ENCODE data around the gene ANKRD63. TPM values are rescaled to one million over a fixed set of nuclear protein-coding genes. Genes with fewer than 3 reads are reported as not detected.

ANKRD63 gene
- total RNA-seq, 1 donor from 2014 or later, result not detected

GRCh38 chr15:40297356-40297755 lies 14.5 kb upstream of the ANKRD63 start:
- H3K27ac ChIP-seq (ENCODE audit: low read depth, low read length), result no peak overlapping the region
- peaks cover 3 to 10% (median 5%) of the 10 kb centered on the region in 3 donors for H3K4me1 ChIP-seq (ENCODE audit: control insufficient read depth in 3 of 3, insufficient read depth in 3 of 3, low read length in 3 of 3)
- no peak overlapping the region for H3K9ac ChIP-seq (ENCODE audit: low read depth in 1 of 3, low read length in 3 of 3)
- no peak overlapping the region for H3K4me3 ChIP-seq (ENCODE audit: low read length in 3 of 3)
- H3K27me3 ChIP-seq (ENCODE audit: control insufficient read depth in 3 of 3, insufficient read depth in 3 of 3, low read length in 3 of 3), result peaks cover under 1 to 7% (median 5%) of the 10 kb centered on the region in 3 donors
- H3K36me3 ChIP-seq (ENCODE audit: control insufficient read depth in 3 of 3, insufficient read depth in 3 of 3, low read length in 3 of 3), result peaks cover 0 to 4% (median 0%) of the 10 kb centered on the region in 3 donors
- H3K9me3 ChIP-seq (ENCODE audit: control insufficient read depth in 3 of 3, low read length in 3 of 3), result peaks cover 0 to 5% (median 0%) of the 10 kb centered on the region in 3 donors

- Histone ChIP-seq H3K9ac (ENCODE audit: low read depth in 1 of 3, low read length in 3 of 3) (no peak overlapping the region), H3K36me3 (ENCODE audit: control insufficient read depth in 3 of 3, insufficient read depth in 3 of 3, low read length in 3 of 3) (peaks cover 0 to 4% (median 0%) of the 10 kb centered on the region in 3 donors), H3K4me3 (ENCODE audit: low read length in 3 of 3) (no peak overlapping the region), H3K27me3 (ENCODE audit: control insufficient read depth in 3 of 3, insufficient read depth in 3 of 3, low read length in 3 of 3) (peaks cover 7 to 11% (median 11%) of the 10 kb centered on the region in 3 donors), H3K9me3 (ENCODE audit: control insufficient read depth in 3 of 3, low read length in 3 of 3) (peaks cover 0 to 5% (median 0%) of the 10 kb centered on the region in 3 donors), H3K4me1 (ENCODE audit: control insufficient read depth in 3 of 3, insufficient read depth in 3 of 3, low read length in 3 of 3) (peaks cover 3 to 10% (median 5%) of the 10 kb centered on the region in 3 donors), H3K27ac (ENCODE audit: low read depth, low read length) (no peak overlapping the region)
Measured at GRCh38 chr15:40296561-40297230, 13.8 kb upstream of the ANKRD63 start.

DNA sequence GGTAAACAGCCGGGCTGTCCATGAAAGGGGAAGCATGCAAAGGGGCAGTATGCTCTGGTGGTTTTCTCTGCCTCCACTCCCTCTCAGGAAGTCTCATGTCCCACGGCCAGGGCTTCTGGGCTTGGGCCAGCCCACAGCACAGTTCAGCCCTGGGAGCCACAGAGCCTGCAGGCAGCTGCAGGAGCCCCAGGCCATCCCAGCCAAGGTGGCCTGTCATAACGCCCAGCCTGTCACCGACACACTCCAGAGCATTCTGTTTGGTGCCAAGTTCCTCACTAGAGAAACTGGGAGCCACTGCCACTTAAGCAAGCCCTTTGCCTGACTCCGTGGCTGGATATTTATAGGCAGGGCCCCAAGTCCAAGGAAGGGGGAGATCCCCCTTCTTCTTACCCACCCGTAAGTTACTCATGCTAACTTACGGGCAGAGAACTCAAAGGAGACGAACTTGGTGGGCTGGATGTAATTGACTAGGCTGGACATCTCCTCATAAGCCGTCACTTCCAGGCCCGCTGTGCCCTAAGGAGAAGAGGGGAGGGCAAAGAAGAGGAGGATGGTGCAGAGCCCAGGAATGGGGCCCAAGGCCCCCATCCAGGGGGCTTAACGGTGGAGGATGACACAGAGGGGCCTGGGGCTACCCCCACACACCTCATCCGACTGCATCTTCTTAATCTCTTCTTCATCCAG lies 13.2 kb upstream of the ANKRD63 start:
- Histone ChIP-seq H3K4me1 (ENCODE audit: control insufficient read depth in 3 of 3, insufficient read depth in 3 of 3, low read length in 3 of 3) (peaks cover 6 to 10% (median 7%) of the 10 kb centered on the region in 3 donors), H3K27me3 (ENCODE audit: control insufficient read depth in 3 of 3, insufficient read depth in 3 of 3, low read length in 3 of 3) (peaks cover 9 to 12% (median 11%) of the 10 kb centered on the region in 3 donors), H3K27ac (ENCODE audit: low read depth, low read length) (no peak overlapping the region), H3K36me3 (ENCODE audit: control insufficient read depth in 3 of 3, insufficient read depth in 3 of 3, low read length in 3 of 3) (peaks cover 0 to 4% (median 0%) of the 10 kb centered on the region in 3 donors), H3K9me3 (ENCODE audit: control insufficient read depth in 3 of 3, low read length in 3 of 3) (peaks cover 0 to 5% (median 0%) of the 10 kb centered on the region in 3 donors), H3K9ac (ENCODE audit: low read depth in 1 of 3, low read length in 3 of 3) (peak overlapping the region in 1 of 3 donors; percentile 25), H3K4me3 (ENCODE audit: low read length in 3 of 3) (no peak overlapping the region)

- no peak overlapping the region for H3K27ac ChIP-seq (ENCODE audit: low read depth, low read length)
- H3K27me3 ChIP-seq (ENCODE audit: control insufficient read depth in 3 of 3, insufficient read depth in 3 of 3, low read length in 3 of 3), result peaks cover 11 to 15% (median 12%) of the 10 kb centered on the region in 3 donors
- H3K9ac ChIP-seq (ENCODE audit: low read depth in 1 of 3, low read length in 3 of 3), result peak overlapping the region in 1 of 3 donors; percentile 25
- peaks cover 0 to 5% (median 0%) of the 10 kb centered on the region in 3 donors for H3K9me3 ChIP-seq (ENCODE audit: control insufficient read depth in 3 of 3, low read length in 3 of 3)
- peaks cover 7 to 13% (median 9%) of the 10 kb centered on the region in 3 donors for H3K4me1 ChIP-seq (ENCODE audit: control insufficient read depth in 3 of 3, insufficient read depth in 3 of 3, low read length in 3 of 3)
- H3K36me3 ChIP-seq (ENCODE audit: control insufficient read depth in 3 of 3, insufficient read depth in 3 of 3, low read length in 3 of 3), result peaks cover 0 to 4% (median 0%) of the 10 kb centered on the region in 3 donors
- no peak overlapping the region for H3K4me3 ChIP-seq (ENCODE audit: low read length in 3 of 3)
Measured at GRCh38 chr15:40295297-40295696, 12.4 kb upstream of the ANKRD63 start.

- peaks cover 0 to 4% (median 0%) of the 10 kb centered on the region in 3 donors for H3K36me3 ChIP-seq (ENCODE audit: control insufficient read depth in 3 of 3, insufficient read depth in 3 of 3, low read length in 3 of 3)
- H3K9ac ChIP-seq (ENCODE audit: low read depth in 1 of 3, low read length in 3 of 3), result no peak overlapping the region
- no peak overlapping the region for H3K4me3 ChIP-seq (ENCODE audit: low read length in 3 of 3)
- peaks cover 11 to 25% (median 12%) of the 10 kb centered on the region in 3 donors for H3K27me3 ChIP-seq (ENCODE audit: control insufficient read depth in 3 of 3, insufficient read depth in 3 of 3, low read length in 3 of 3)
- H3K27ac ChIP-seq (ENCODE audit: low read depth, low read length), result no peak overlapping the region
- H3K4me1 ChIP-seq (ENCODE audit: control insufficient read depth in 3 of 3, insufficient read depth in 3 of 3, low read length in 3 of 3), result peaks cover 7 to 13% (median 12%) of the 10 kb centered on the region in 3 donors
- peaks cover 0 to 3% (median 0%) of the 10 kb centered on the region in 3 donors for H3K9me3 ChIP-seq (ENCODE audit: control insufficient read depth in 3 of 3, low read length in 3 of 3)
Measured at GRCh38 chr15:40293905-40294895, 11.3 kb upstream of the ANKRD63 start.

DNA sequence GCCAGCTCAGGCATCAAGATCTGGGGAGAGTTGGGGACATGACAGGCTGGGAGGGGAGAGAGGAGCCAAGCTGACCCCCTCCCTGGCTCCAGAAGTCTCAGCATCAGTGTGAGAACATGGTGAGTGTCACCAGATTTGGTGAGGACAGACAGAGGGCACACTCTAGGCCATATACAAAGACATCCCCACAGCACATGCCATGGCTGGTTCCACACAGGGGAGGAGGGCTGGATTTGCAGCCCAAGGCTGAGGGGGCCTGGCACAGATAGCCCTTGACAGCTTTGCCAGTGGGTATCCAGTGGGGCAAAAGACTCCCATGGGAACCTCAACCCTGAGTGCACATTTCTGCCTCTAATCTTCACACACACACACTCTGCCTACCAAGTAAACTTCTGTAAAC lies 10.1 kb upstream of the ANKRD63 start:
- Histone ChIP-seq H3K36me3 (ENCODE audit: control insufficient read depth in 3 of 3, insufficient read depth in 3 of 3, low read length in 3 of 3) (no peaks in the 10 kb centered on the region), H3K4me1 (ENCODE audit: control insufficient read depth in 3 of 3, insufficient read depth in 3 of 3, low read length in 3 of 3) (peaks cover 7 to 14% (median 14%) of the 10 kb centered on the region in 3 donors), H3K27me3 (ENCODE audit: control insufficient read depth in 3 of 3, insufficient read depth in 3 of 3, low read length in 3 of 3) (peaks cover 11 to 25% (median 12%) of the 10 kb centered on the region in 3 donors), H3K4me3 (ENCODE audit: low read length in 3 of 3) (no peak overlapping the region), H3K27ac (ENCODE audit: low read depth, low read length) (no peak overlapping the region), H3K9ac (ENCODE audit: low read depth in 1 of 3, low read length in 3 of 3) (no peak overlapping the region), H3K9me3 (ENCODE audit: control insufficient read depth in 3 of 3, low read length in 3 of 3) (no peaks in the 10 kb centered on the region)

DNA sequence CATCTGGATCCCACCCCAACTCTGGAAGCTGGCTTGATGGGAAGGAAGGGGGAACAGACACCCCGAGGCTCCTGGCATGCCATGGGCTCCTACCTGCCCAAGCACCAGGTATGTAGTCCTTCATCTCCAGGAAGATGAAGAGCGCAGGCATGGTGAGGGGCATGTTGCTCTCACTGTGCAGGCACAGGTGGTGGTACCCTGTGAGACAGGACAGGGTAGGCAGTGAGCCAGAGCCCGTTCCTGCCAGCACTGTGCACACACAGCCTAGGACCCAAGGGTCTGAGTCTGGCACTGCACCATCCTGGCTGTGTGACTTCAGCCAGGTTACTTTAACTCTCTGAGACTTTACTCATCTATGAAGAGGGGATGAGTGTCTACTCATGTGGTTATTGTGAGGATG lies 9.4 kb upstream of the ANKRD63 start:
- Histone ChIP-seq H3K27me3 (ENCODE audit: control insufficient read depth in 3 of 3, insufficient read depth in 3 of 3, low read length in 3 of 3) (peaks cover 11 to 25% (median 12%) of the 10 kb centered on the region in 3 donors), H3K9ac (ENCODE audit: low read depth in 1 of 3, low read length in 3 of 3) (no peak overlapping the region), H3K4me3 (ENCODE audit: low read length in 3 of 3) (no peak overlapping the region), H3K9me3 (ENCODE audit: control insufficient read depth in 3 of 3, low read length in 3 of 3) (no peaks in the 10 kb centered on the region), H3K36me3 (ENCODE audit: control insufficient read depth in 3 of 3, insufficient read depth in 3 of 3, low read length in 3 of 3) (no peaks in the 10 kb centered on the region), H3K4me1 (ENCODE audit: control insufficient read depth in 3 of 3, insufficient read depth in 3 of 3, low read length in 3 of 3) (peaks cover 13 to 20% (median 17%) of the 10 kb centered on the region in 3 donors), H3K27ac (ENCODE audit: low read depth, low read length) (no peak overlapping the region)

- H3K9ac ChIP-seq (ENCODE audit: low read depth in 1 of 3, low read length in 3 of 3), result peak overlapping the region in 1 of 3 donors; percentile 8
- H3K9me3 ChIP-seq (ENCODE audit: control insufficient read depth in 3 of 3, low read length in 3 of 3), result no peaks in the 10 kb centered on the region
- H3K27me3 ChIP-seq (ENCODE audit: control insufficient read depth in 3 of 3, insufficient read depth in 3 of 3, low read length in 3 of 3), result peaks cover 11 to 25% (median 12%) of the 10 kb centered on the region in 3 donors
- H3K4me1 ChIP-seq (ENCODE audit: control insufficient read depth in 3 of 3, insufficient read depth in 3 of 3, low read length in 3 of 3), result peaks cover 16 to 26% (median 18%) of the 10 kb centered on the region in 3 donors
- H3K27ac ChIP-seq (ENCODE audit: low read depth, low read length), result no peak overlapping the region
- H3K4me3 ChIP-seq (ENCODE audit: low read length in 3 of 3), result peak overlapping the region in 2 of 3 donors; percentile 52 to 54
- H3K36me3 ChIP-seq (ENCODE audit: control insufficient read depth in 3 of 3, insufficient read depth in 3 of 3, low read length in 3 of 3), result no peaks in the 10 kb centered on the region
Measured at GRCh38 chr15:40290918-40291574, 8.2 kb upstream of the ANKRD63 start.

DNA sequence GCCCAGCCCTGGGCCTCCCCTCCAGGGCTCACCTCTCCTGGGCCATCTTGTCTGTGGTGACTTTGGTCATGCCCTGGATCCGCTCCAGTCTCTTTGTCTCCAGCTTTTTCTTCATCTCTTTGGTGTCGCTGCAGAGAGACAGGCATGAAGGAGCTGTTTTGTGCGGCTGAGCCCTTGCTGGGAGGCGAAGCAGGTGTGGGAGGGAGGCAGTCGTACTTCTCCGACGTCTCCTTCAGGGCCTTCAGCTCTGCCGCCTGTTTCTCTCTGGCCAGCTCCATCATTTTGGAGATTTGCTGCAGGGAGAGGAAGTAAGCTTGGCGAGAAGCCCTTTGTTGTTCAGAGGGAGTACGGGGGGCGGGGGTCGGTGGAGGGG lies 7.7 kb upstream of the ANKRD63 start:
- H3K4me1 ChIP-seq (ENCODE audit: control insufficient read depth in 3 of 3, insufficient read depth in 3 of 3, low read length in 3 of 3), result peaks cover 12 to 21% (median 17%) of the 10 kb centered on the region in 3 donors

More for the DNA sequence above, 7.7 kb upstream of the ANKRD63 start:
- Histone ChIP-seq H3K4me3 (ENCODE audit: low read length in 3 of 3) (no peak overlapping the region), H3K9me3 (ENCODE audit: control insufficient read depth in 3 of 3, low read length in 3 of 3) (no peaks in the 10 kb centered on the region), H3K36me3 (ENCODE audit: control insufficient read depth in 3 of 3, insufficient read depth in 3 of 3, low read length in 3 of 3) (no peaks in the 10 kb centered on the region), H3K27ac (ENCODE audit: low read depth, low read length) (no peak overlapping the region), H3K27me3 (ENCODE audit: control insufficient read depth in 3 of 3, insufficient read depth in 3 of 3, low read length in 3 of 3) (peaks cover 11 to 21% (median 12%) of the 10 kb centered on the region in 3 donors), H3K9ac (ENCODE audit: low read depth in 1 of 3, low read length in 3 of 3) (no peak overlapping the region)
